Daoy (cell line): Measurements from ENCODE around the gene RAC2. TPM values are rescaled to one million over a fixed set of nuclear protein-coding genes. Genes with fewer than 3 reads are reported as not detected.
"Not testable (repeated sequence)": the region's sequence is repeated elsewhere in the genome, so short reads cannot be mapped to it uniquely, and the experiment has no call there.

Experiments used
- DNase-seq: peaks from one replicate; pipeline ENCODE4 v3.0.0-alpha.2; 2015; ENCODE audit warnings: low read depth
- total RNA-seq: library from RNA; depleted of rRNA; stranded (reverse); fragments of >200 nt; shearing (Covaris generic); gene quantifications from 2 replicates; pipeline ENCODE4 v1.2.3, GENCODE V29; 2014

Gene RAC2
- total RNA-seq, 1 experiment from 2014 or later = 59.0 TPM

DNA sequence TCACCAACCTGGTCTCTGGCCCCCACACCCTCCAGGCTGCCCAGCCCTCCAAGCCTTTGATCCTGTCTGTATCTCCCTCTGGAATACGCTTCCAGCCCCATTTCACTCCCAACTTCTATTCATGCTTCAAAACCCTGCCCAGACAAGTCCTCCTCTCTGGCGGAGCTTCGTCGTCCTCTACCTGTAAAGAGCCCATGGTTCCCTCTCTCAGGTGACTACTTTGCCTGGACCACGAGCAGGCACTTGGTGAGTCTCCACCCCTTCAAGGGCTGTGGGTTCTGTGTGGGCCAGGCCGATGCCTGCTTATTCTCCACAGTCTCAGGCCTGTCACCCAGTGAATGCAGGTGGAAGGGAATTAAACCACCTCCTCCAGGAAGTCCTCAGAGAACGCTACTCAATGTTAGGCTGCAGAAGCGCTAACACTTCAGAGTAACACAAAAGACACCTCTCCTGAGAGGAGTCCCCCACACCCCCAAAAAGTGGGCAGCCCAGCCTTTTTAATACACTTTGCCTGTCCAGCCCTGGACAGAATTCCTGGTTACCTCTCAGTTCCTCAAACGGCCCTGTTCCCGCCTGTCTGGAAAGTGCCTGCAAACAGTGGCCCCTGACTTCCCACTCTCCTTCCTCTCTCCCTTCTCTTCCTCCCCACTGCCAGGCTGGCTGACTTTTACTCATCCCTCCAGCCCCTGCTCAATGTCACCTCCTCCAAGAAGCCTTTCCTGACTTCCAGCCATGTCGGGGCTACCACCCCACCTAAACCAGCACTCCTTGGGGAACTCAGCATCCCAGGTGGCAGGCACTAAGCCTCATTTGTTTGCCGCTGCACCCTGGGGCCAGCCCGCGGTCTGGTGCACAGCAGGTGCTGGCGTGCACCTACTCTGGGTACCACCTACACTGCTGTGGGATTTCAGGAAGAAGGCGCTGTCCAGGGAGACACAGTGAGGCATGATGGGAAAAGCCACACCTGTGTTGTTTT, 9.0 kb downstream of the RAC2 start:
- DNase-seq = no peak

DNA sequence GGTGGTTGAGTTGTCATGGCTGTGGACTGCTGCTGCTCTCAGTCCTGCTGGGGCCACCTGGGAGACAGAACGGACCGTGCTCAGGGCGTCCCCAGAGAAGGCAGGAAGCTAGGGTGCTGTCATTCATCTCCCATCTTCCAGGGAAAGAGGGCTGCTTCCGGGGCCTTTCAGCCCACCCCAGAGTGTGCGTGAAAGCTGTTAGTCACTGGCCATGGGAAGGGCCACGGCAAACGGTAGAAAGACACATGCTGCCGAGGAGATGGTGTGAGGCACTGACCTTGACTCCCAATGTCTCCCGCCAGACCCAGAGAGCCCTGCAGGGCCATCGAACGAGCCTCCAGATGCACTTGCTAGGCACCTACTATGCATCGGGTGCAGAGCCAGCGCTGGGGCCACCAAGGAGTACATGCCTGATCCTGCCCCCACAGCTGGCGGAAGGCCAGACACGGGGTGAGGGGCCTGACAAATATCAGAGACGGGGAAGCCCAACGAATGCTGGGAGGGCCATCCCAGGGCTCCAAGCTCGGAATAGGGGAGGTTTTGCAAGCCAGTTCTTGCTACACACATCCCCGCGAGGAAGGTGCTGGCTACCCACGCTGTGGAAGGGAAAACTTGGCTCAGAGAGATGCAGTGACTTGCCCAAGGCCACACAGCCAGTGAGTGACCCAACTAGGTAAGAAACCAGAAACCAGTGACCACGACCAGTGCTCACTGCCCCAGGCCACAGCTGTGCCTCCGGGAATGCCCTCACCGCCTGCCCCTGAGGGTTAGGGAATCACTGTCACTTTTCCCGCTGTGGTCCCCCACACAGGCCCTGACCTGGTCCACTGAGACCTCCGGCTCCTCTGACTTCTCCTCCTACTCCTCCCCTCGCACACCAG, 10.1 kb downstream of the RAC2 start:
- no peak for DNase-seq

DNA sequence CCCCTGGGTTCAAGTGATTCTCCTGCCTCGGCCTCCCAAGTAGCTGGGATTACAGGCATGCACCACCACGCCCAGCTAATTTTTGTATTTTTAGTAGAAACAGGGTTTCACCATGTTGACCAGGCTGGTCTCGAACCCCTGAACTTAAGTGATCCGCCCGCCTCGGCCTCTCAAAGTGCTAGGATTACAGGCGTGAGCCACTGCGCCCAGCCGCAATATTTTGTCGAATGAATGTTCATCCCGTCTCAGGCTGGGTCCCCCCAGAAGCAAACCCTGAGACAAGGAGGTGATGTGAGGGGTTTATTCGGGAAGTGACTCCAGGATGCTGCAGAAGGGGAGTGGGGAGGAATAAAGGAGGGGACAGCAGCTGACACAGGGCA, 10.7 kb downstream of the RAC2 start:
- not testable (repeated sequence) for DNase-seq

DNA sequence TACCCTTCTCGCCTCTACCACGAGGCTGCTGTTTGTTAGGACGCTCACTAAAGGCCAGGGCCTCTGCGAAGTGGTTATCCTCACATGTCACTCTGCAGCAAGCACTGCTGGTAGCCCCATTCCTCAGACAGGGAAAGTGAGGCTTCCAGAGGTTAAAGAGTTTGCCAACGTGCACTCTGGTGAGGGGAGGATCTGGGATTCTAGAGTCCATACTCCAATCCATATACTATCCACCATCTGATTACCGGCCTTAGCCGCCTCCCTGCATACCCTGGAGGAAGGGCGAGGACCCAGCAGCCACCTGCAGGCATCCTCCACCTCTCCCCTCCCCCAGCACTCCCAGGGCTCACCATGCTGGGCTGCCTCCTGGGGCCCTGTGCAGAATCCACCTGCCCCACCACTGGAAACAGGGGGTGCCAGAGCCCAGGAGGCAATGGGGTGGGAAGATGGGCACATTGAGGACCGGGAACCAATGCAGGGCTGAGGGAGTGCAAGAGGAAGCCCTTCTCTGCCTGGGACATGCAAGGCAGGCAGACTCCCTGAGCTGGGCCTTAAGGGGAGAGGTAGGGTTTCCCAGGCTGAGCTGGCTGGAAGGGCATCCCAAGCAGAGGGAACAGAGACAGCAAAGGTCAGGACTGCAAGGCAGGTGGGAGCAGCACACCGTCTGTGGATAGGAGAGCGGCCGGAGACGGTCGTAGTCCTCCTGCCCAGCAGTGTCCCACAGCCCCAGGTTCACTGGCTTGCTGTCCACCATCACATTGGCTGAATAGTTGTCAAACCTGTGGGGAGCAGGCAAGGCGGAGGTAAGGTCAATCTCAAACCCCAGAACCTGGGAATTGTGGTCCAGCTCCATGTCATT, 11.7 kb downstream of the RAC2 start:
- no peak for DNase-seq

DNA sequence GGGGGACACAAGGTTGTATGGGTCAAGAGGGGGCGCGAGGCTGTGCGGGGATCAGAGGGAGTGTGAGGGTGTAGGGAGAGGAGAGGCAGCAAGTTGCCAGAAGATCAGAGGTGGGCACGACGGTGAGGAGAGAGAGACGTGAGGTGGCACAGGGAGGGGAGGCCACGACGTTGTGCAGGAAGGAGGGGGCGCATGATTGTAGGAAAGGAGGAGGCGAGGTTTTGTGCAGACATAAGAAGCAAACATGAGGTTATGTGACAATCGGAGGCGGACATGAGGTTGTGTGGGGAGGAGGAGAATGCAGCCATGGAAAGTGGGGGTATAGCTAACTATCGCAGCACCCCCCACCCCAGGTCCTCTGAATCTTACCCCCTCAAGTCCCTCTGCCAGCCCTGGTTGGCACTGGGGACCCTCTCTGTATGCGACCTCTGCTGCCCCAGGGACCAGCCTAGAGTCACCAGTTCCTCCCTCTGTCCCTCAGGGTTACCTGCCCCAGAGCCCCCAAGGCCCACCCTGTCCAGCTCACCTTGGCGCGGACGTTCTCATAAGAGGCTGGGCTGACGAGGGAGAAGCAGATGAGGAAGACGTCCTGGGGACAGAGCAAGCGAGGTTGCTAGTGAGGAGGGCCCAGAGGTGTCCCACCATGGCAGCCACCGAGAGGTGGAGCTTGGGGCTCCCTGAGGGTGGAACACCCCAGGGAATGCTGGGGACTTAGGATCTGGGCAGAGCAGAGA, 12.5 kb downstream of the RAC2 start:
- DNase-seq = no peak

DNA sequence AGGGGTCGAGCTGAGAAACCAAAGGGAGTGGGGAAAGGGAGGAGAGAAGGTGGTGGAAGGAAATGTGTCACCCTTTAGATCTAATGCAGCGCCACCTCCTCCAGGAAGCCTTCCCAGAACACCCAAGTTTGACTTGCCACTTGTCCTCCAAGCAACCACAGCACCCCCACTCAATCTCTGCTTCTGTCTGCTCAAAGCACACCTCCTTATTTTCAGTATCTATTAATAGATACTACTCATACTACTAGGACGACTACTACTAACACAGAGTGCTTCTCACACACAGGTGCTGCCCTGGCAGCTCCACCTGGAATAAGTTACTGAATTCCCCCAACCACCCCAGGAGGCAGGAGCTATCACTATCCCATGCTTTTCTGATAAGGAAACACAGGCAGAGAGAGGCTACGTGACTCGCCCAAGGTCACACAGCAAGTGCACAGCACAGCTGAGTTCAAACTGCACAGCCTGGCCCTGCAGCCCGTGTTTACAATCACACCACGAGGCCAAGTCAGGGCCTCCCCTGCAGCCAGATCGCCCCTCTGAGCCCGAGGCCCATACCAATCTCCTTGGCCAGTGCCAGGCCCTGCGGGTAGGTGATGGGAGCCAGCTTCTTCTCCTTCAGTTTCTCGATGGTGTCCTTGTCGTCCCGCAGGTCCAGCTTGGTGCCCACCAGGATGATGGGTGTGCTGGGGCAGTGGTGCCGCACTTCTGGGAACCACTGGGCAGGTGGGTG, 13.2 kb downstream of the RAC2 start:
- DNase-seq = no peak

DNA sequence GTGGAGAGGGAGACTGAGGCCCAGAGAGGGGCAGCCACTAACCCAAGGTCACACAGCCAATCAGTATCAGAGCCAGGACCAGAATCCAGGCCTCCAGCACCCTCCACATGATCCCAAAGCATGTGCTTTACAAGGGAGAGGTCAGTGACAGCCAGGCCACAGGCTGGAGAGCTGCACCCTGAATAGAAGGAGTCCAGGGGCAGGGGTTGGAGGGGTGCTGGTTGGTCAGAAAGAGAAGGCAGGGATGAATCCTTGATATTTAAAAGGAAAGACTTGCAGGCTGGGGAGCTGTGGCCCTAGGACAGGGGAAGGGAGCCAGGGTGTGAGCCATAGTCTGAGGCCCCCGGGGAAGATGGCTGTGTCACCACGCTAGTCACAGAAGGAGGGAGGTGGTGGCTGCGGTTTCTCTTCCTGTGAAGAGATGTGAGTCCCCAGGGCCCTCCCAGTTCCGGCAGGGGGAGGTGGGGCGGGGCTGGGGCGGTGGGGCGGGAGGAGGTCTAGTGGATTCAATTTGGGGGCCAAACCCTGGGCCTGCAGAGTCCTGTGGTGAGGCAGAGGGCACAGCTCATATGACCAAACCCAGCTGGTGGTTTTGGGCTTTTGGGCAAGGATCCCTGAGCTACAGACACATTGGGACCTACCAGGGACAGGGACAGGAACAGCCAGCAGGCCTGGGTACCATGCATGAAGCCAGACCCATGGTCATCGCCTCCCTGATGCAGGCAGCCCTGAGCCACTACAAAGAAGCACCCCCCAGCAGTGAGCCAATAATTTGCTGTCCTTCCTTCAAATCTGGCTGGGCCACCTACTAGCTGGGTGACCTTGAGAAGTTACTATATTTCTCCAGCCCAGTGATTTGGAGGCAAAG, 14.0 kb downstream of the RAC2 start:
- DNase-seq = peak; percentile 92

DNA sequence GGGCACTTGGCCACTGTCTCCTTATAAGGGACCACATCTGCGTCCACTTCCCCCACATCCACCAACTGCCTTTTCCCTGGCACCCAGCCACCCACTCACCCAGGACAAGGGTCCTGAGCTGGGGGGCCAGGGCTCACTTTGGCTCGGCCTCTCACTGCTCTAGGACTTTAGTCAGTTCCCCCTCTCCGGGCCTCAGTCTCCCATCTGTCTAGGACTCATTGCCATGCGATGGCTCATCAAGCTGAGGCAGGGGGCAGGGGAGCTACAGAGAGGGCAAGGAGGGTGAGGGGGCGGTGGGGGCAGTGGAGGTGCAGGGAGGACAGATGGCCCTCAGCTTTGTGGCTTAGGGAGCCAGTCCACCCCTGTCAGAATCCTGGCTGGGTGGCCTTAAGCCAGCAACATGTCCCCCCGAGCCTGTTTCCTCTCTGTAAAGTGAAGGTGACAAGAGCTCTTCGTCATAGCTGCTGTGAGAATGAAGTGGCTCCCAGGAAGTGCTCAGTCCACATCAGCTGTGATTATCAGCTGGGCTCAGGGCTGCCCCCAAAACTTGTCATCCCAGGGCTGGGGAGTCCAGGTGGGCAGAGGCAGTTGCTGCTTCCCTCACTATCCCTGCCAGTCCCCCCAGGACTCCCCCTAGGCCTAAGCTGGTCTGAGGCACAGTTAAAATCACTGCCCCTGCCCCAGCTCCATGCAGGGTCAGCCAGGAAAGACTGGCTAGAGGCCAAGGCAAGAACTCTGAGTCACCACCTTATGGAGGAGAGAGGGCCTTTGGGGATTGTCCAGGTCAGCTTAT, 14.9 kb downstream of the RAC2 start:
- peak; percentile 75 for DNase-seq

DNA sequence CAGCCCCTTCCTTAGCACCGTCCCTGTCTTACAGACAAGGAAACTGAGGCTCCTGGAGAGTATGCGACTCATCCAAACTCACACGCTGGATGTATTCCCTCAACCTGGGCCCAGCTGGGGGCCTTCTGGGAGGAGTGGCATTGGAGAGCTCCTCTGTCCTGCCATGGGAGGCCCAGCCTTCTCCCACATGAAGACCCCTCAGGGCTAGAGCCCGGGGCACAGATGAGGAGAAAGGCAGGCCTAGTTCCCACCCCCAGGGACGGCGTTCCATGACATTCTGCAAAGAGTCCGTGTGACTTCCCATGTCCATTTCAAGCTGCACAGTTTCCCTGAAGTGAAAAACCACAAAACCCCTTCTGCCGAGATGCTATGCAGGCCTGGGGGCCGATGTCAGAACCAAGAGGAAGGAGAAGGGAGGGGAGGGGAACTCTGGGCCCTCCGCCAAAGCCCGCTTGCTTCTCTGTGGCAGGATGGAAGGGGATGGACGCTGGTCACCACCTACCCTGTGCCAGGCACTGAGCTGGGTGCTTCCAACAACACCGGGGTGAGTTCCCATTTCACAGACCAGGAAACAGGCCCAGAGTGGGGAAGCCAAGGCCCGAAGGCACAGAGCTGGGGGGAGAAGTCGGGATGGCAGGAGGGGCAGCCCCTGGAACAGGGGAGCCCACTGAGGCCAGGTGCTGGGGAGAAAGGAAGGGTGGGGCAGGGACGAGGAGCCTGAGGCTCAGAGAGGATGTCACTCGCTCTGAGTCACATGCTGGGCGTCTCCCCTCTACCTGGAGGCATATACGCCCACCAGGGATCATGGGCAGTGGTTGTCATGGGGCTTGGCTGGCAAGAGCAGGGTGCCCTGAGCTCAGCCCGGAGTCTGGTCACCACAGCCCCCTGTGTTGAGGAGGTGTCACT, 15.7 kb downstream of the RAC2 start:
- peak; percentile 60 for DNase-seq

DNA sequence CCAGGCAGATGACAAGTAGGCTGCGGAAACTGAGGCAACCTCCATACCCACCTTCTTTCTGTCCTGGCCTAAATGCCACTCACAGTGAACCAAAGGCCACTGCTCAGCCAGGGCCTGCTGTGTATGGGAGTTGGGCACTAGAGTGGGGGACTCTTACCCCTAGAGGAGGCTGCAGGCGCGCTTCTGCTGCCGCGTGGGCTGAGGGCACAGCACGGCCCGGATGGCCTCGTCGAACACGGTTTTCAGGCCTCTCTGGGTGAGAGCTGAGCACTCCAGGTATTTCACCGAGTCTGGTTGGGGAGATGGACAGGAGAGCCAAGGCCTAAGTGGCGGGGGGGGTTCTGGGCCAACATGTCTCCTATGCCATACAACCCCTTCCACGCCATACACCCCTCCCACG, 17.6 kb downstream of the RAC2 start:
- no peak for DNase-seq

DNA sequence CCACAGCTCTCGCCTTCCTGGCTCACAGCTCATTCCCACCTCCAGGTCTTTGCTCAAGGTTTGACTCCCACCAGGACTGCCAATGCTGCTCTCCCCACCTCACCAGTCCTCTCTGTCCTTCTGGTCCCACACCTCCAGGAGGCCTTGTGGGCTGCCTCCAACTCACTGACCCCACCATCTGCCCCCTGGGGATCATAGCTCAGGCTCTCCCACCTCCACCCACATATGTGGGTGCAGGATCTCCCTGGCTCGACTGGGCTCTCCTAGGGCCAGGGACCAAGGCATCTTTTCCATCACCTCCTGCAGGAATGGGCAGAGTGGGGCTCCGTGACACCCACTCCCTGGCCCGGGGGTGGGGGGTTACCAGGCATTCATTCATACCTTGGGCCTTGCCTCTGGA, 18.0 kb downstream of the RAC2 start:
- no peak for DNase-seq

DNA sequence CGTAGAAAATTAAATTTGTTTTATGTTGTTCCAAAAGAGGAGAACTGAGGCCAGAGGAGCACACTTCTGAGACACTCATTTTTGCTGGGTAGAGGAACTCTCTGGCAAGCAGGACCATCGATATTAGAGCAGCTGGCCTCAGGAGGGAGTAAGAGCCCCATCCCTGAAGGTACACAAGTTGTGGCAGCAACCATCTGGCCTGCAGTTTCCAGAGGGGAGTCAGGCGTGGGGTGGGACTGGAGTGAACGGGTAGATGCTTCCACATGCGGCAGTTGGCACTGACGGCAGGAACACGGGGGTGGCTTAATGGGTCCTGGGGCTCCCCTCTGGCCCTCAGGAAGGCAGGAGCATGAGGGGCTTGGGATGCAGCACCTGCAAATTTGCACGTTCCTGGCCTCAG, 18.6 kb downstream of the RAC2 start:
- no peak for DNase-seq

DNA sequence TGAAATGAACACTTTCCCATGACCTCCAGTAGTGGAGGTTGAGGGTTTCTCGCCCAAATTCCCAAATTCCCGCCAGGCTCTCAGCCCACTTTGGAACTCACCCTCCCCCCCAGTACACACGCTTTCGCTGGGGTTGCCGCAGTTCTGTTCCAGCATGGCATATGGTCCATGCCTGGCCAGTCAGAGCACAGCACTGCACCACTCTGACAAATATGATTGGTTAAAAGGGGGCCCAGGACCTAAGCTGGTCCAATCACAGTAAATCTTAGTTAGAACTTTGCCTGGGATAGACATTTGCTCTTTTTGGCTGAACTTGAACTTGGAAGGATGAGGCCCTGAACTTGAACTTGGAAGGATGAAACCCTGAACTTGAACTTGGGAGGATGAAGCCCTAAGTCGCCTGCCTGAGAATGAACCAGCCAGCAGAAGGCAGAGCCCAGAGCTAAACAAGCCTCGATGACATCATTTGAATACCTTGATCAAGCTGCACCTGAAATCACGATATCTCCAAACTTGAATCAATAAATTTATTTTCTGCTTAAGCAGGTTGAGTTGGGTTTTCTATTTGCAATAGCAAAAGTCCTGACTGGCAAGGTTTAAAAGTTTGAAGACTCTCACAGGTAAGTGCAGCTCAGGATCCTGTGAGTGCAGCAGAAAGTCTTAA, 19.2 kb downstream of the RAC2 start:
- no peak for DNase-seq

DNA sequence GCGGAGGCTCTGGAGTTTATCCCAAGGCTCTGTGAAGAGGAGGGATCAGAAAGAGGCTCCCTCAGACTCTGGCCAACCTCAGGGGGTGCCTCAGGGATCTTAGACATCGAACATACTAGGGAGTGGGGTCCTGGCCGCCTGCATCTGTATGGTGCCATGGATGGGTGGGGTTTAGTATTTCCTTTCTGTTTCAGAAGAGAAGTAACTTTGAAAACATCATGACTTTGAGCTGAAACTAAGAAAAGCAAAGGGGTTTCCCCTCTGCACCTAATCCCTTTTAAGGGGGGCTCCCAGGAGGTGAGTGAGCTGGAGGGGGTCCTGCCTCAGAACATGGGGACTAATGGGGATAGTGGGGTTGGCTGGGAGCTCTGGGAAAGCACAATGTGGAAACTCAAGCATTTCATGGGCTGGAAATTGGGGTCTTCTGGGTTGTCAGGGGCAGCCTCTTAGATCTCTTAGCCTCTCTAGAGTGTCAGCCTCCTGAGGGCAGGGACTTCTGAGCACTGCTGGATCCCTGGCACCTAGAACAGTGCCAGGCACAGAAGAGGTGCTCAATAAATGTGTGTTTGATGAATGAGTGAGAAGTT, 20.0 kb downstream of the RAC2 start:
- no peak for DNase-seq

DNA sequence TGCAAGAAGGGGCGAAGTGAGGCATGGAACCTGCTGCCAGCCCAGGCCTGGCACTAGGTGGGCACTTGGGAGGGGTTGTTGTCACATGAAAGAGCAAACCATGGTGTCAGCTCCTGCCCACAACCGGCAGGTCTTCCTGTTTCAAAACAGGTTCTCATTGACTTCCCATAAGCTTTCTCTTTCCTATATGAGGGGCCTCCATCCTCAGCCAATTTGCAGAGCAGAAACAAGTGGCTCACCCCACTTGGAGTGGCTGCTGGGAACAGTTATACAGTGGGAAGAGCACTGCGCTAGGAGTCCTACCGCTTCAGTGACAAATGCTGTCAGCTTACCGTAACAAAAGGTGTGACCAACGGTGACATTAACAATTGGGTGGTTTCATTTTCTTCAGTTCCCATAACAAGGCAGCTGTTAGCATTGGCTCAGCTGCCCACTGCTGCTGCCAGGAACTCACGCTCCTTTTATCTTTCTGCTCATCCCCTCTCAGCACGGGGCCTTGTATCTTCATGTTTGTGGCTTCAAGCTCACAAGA, 21.6 kb downstream of the RAC2 start:
- DNase-seq = no peak
